ENCODE data around the gene CASP5.
A peak's percentile ranks its signal among the peaks of the same experiment; 100 is the strongest.

CASP5 gene

GRCh38 chr11:105033781-105034180, 10.8 kb upstream of the CASP5 start:
- Histone ChIP-seq H3K9ac (ENCODE audit: low read depth in 1 of 2, low read length in 2 of 2) (peak overlapping the region in 1 of 2 donors; percentile 51), H3K27ac (ENCODE audit: low read depth in 2 of 2, low read length in 2 of 2) (peak overlapping the region; percentile 53 to 66), H3K4me3 (ENCODE audit: low read length in 2 of 2) (peak overlapping the region; percentile 56 to 73), H3K4me1 (ENCODE audit: control insufficient read depth in 2 of 2, insufficient read depth in 2 of 2, low read length in 2 of 2) (peaks cover 0 to 3% of the 10 kb centered on the region in 2 donors), H3K36me3 (ENCODE audit: control insufficient read depth in 2 of 2, insufficient read depth in 2 of 2, low read length in 2 of 2) (peaks cover 17 to 22% of the 10 kb centered on the region in 2 donors), H3K9me3 (ENCODE audit: control insufficient read depth in 2 of 2, low read length in 2 of 2) (no peaks in the 10 kb centered on the region), H3K27me3 (ENCODE audit: control insufficient read depth in 2 of 2, insufficient read depth in 2 of 2, low read length in 2 of 2) (no peaks in the 10 kb centered on the region)

GRCh38 chr11:105033343-105033742, 10.4 kb upstream of the CASP5 start:
- no peaks in the 10 kb centered on the region for H3K9me3 ChIP-seq (ENCODE audit: control insufficient read depth in 2 of 2, low read length in 2 of 2)
- H3K36me3 ChIP-seq (ENCODE audit: control insufficient read depth in 2 of 2, insufficient read depth in 2 of 2, low read length in 2 of 2): peaks cover 17 to 22% of the 10 kb centered on the region in 2 donors
- peak overlapping the region in 1 of 2 donors; percentile 51 for H3K9ac ChIP-seq (ENCODE audit: low read depth in 1 of 2, low read length in 2 of 2)
- H3K4me3 ChIP-seq (ENCODE audit: low read length in 2 of 2): peak overlapping the region; percentile 46 to 73
- H3K27ac ChIP-seq (ENCODE audit: low read depth in 2 of 2, low read length in 2 of 2): peak overlapping the region in 1 of 2 donors; percentile 25
- H3K27me3 ChIP-seq (ENCODE audit: control insufficient read depth in 2 of 2, insufficient read depth in 2 of 2, low read length in 2 of 2): no peaks in the 10 kb centered on the region
- peaks cover 0 to 3% of the 10 kb centered on the region in 2 donors for H3K4me1 ChIP-seq (ENCODE audit: control insufficient read depth in 2 of 2, insufficient read depth in 2 of 2, low read length in 2 of 2)

- peak overlapping the region; percentile 25 to 73 for H3K4me3 ChIP-seq (ENCODE audit: low read length in 2 of 2)
- H3K36me3 ChIP-seq (ENCODE audit: control insufficient read depth in 2 of 2, insufficient read depth in 2 of 2, low read length in 2 of 2): peaks cover 17 to 25% of the 10 kb centered on the region in 2 donors
- no peaks in the 10 kb centered on the region for H3K27me3 ChIP-seq (ENCODE audit: control insufficient read depth in 2 of 2, insufficient read depth in 2 of 2, low read length in 2 of 2)
- H3K9me3 ChIP-seq (ENCODE audit: control insufficient read depth in 2 of 2, low read length in 2 of 2): no peaks in the 10 kb centered on the region
- no peak overlapping the region for H3K27ac ChIP-seq (ENCODE audit: low read depth in 2 of 2, low read length in 2 of 2)
- H3K9ac ChIP-seq (ENCODE audit: low read depth in 1 of 2, low read length in 2 of 2): no peak overlapping the region
- H3K4me1 ChIP-seq (ENCODE audit: control insufficient read depth in 2 of 2, insufficient read depth in 2 of 2, low read length in 2 of 2): peaks cover 0 to 6% of the 10 kb centered on the region in 2 donors
Measured at GRCh38 chr11:105032495-105032894, 9.5 kb upstream of the CASP5 start.

GRCh38 chr11:105027678-105028077, 4.7 kb upstream of the CASP5 start:
- peaks cover 6 to 8% of the 10 kb centered on the region in 2 donors for H3K4me1 ChIP-seq (ENCODE audit: control insufficient read depth in 2 of 2, insufficient read depth in 2 of 2, low read length in 2 of 2)
- H3K36me3 ChIP-seq (ENCODE audit: control insufficient read depth in 2 of 2, insufficient read depth in 2 of 2, low read length in 2 of 2): peaks cover 27 to 29% of the 10 kb centered on the region in 2 donors
- no peaks in the 10 kb centered on the region for H3K9me3 ChIP-seq (ENCODE audit: control insufficient read depth in 2 of 2, low read length in 2 of 2)
- no peak overlapping the region for H3K9ac ChIP-seq (ENCODE audit: low read depth in 1 of 2, low read length in 2 of 2)
- no peaks in the 10 kb centered on the region for H3K27me3 ChIP-seq (ENCODE audit: control insufficient read depth in 2 of 2, insufficient read depth in 2 of 2, low read length in 2 of 2)
- H3K4me3 ChIP-seq (ENCODE audit: low read length in 2 of 2): no peak overlapping the region
- H3K27ac ChIP-seq (ENCODE audit: low read depth in 2 of 2, low read length in 2 of 2): peak overlapping the region in 1 of 2 donors; percentile 16

- Histone ChIP-seq H3K9ac (ENCODE audit: low read depth in 1 of 2, low read length in 2 of 2) (no peak overlapping the region), H3K36me3 (ENCODE audit: control insufficient read depth in 2 of 2, insufficient read depth in 2 of 2, low read length in 2 of 2) (peaks cover 11 to 13% of the 10 kb centered on the region in 2 donors), H3K27ac (ENCODE audit: low read depth in 2 of 2, low read length in 2 of 2) (no peak overlapping the region), H3K9me3 (ENCODE audit: control insufficient read depth in 2 of 2, low read length in 2 of 2) (no peaks in the 10 kb centered on the region), H3K4me1 (ENCODE audit: control insufficient read depth in 2 of 2, insufficient read depth in 2 of 2, low read length in 2 of 2) (peaks cover 8 to 11% of the 10 kb centered on the region in 2 donors), H3K4me3 (ENCODE audit: low read length in 2 of 2) (no peak overlapping the region), H3K27me3 (ENCODE audit: control insufficient read depth in 2 of 2, insufficient read depth in 2 of 2, low read length in 2 of 2) (no peaks in the 10 kb centered on the region)
Measured at GRCh38 chr11:105024394-105024793, 1.4 kb upstream of the CASP5 start.

- Histone ChIP-seq H3K9me3 (ENCODE audit: control insufficient read depth in 2 of 2, low read length in 2 of 2) (no peaks in the 10 kb centered on the region), H3K27me3 (ENCODE audit: control insufficient read depth in 2 of 2, insufficient read depth in 2 of 2, low read length in 2 of 2) (no peaks in the 10 kb centered on the region), H3K36me3 (ENCODE audit: control insufficient read depth in 2 of 2, insufficient read depth in 2 of 2, low read length in 2 of 2) (peaks cover 2 to 12% of the 10 kb centered on the region in 2 donors), H3K27ac (ENCODE audit: low read depth in 2 of 2, low read length in 2 of 2) (peak overlapping the region; percentile 76 to 82), H3K4me3 (ENCODE audit: low read length in 2 of 2) (peak overlapping the region; percentile 45 to 69), H3K9ac (ENCODE audit: low read depth in 1 of 2, low read length in 2 of 2) (peak overlapping the region in 1 of 2 donors; percentile 63), H3K4me1 (ENCODE audit: control insufficient read depth in 2 of 2, insufficient read depth in 2 of 2, low read length in 2 of 2) (peaks cover 8% of the 10 kb centered on the region in 2 donors)
Measured at GRCh38 chr11:105022527-105022926, 441 bp downstream of the CASP5 start.

GRCh38 chr11:105007463-105007862, 15.5 kb downstream of the CASP5 start:
- no peaks in the 10 kb centered on the region for H3K4me1 ChIP-seq (ENCODE audit: control insufficient read depth in 2 of 2, insufficient read depth in 2 of 2, low read length in 2 of 2)
- H3K4me3 ChIP-seq (ENCODE audit: low read length in 2 of 2): no peak overlapping the region
- H3K36me3 ChIP-seq (ENCODE audit: control insufficient read depth in 2 of 2, insufficient read depth in 2 of 2, low read length in 2 of 2): no peaks in the 10 kb centered on the region
- H3K9ac ChIP-seq (ENCODE audit: low read depth in 1 of 2, low read length in 2 of 2): no peak overlapping the region
- no peaks in the 10 kb centered on the region for H3K27me3 ChIP-seq (ENCODE audit: control insufficient read depth in 2 of 2, insufficient read depth in 2 of 2, low read length in 2 of 2)
- no peaks in the 10 kb centered on the region for H3K9me3 ChIP-seq (ENCODE audit: control insufficient read depth in 2 of 2, low read length in 2 of 2)
- H3K27ac ChIP-seq (ENCODE audit: low read depth in 2 of 2, low read length in 2 of 2): no peak overlapping the region

GRCh38 chr11:105005451-105005845, 17.5 kb downstream of the CASP5 start:
- no peaks in the 10 kb centered on the region for H3K27me3 ChIP-seq (ENCODE audit: control insufficient read depth in 2 of 2, insufficient read depth in 2 of 2, low read length in 2 of 2)

GRCh38 chr11:105004021-105004420, 18.9 kb downstream of the CASP5 start:
- no peak overlapping the region for H3K4me3 ChIP-seq (ENCODE audit: low read length in 2 of 2)
- H3K27ac ChIP-seq (ENCODE audit: low read depth in 2 of 2, low read length in 2 of 2): no peak overlapping the region
- no peaks in the 10 kb centered on the region for H3K4me1 ChIP-seq (ENCODE audit: control insufficient read depth in 2 of 2, insufficient read depth in 2 of 2, low read length in 2 of 2)
- peaks cover 0 to 3% of the 10 kb centered on the region in 2 donors for H3K36me3 ChIP-seq (ENCODE audit: control insufficient read depth in 2 of 2, insufficient read depth in 2 of 2, low read length in 2 of 2)
- no peaks in the 10 kb centered on the region for H3K9me3 ChIP-seq (ENCODE audit: control insufficient read depth in 2 of 2, low read length in 2 of 2)
- H3K27me3 ChIP-seq (ENCODE audit: control insufficient read depth in 2 of 2, insufficient read depth in 2 of 2, low read length in 2 of 2): no peaks in the 10 kb centered on the region
- H3K9ac ChIP-seq (ENCODE audit: low read depth in 1 of 2, low read length in 2 of 2): no peak overlapping the region

More at GRCh38 chr11:105005451-105005845, 17.5 kb downstream of the CASP5 start:
- no peak overlapping the region for H3K4me3 ChIP-seq (ENCODE audit: low read length in 2 of 2)
- no peaks in the 10 kb centered on the region for H3K9me3 ChIP-seq (ENCODE audit: control insufficient read depth in 2 of 2, low read length in 2 of 2)
- H3K4me1 ChIP-seq (ENCODE audit: control insufficient read depth in 2 of 2, insufficient read depth in 2 of 2, low read length in 2 of 2): no peaks in the 10 kb centered on the region
- H3K36me3 ChIP-seq (ENCODE audit: control insufficient read depth in 2 of 2, insufficient read depth in 2 of 2, low read length in 2 of 2): no peaks in the 10 kb centered on the region
- no peak overlapping the region for H3K27ac ChIP-seq (ENCODE audit: low read depth in 2 of 2, low read length in 2 of 2)
- H3K9ac ChIP-seq (ENCODE audit: low read depth in 1 of 2, low read length in 2 of 2): no peak overlapping the region

- peaks cover 0 to 3% of the 10 kb centered on the region in 2 donors for H3K36me3 ChIP-seq (ENCODE audit: control insufficient read depth in 2 of 2, insufficient read depth in 2 of 2, low read length in 2 of 2)
- no peaks in the 10 kb centered on the region for H3K9me3 ChIP-seq (ENCODE audit: control insufficient read depth in 2 of 2, low read length in 2 of 2)
- no peak overlapping the region for H3K9ac ChIP-seq (ENCODE audit: low read depth in 1 of 2, low read length in 2 of 2)
- no peaks in the 10 kb centered on the region for H3K4me1 ChIP-seq (ENCODE audit: control insufficient read depth in 2 of 2, insufficient read depth in 2 of 2, low read length in 2 of 2)
- no peak overlapping the region for H3K4me3 ChIP-seq (ENCODE audit: low read length in 2 of 2)
- no peaks in the 10 kb centered on the region for H3K27me3 ChIP-seq (ENCODE audit: control insufficient read depth in 2 of 2, insufficient read depth in 2 of 2, low read length in 2 of 2)
- no peak overlapping the region for H3K27ac ChIP-seq (ENCODE audit: low read depth in 2 of 2, low read length in 2 of 2)
Measured at GRCh38 chr11:105003151-105003550, 19.8 kb downstream of the CASP5 start.
